AG04450 (cell line): ENCODE results near the gene TMEM52. TPM values are rescaled to one million over a fixed set of nuclear protein-coding genes. Genes with fewer than 3 reads are reported as not detected.

Experiments used
- CTCF ChIA-PET: fragments of 300-600, 350-600 bp; formaldehyde crosslinking; extraction: SDS; loops from one replicate; lab custom pipeline; 2022; ENCODE audit warnings: antibody characterized with exemption, inconsistent platforms; lab: Charles Lee
- POLR2A ChIA-PET: fragments of 350-600 bp; formaldehyde crosslinking; extraction: SDS; loops from one replicate; lab custom pipeline; 2021; ENCODE audit warnings: antibody characterized with exemption, inconsistent platforms; lab: Yijun Ruan, JAX
- DNase-seq: peaks from one replicate; pipeline ENCODE4 v3.0.0-alpha.2; 2011; ENCODE audit warnings: low read depth, low spot score
- H3K27ac ChIP-seq: one replicate; pipeline ENCODE4 v1.5.1; 2012; ENCODE audit warnings: low read depth, low read length, control low read depth
- H3K27me3 ChIP-seq: one replicate; pipeline ENCODE4 v1.6.0; 2012; ENCODE audit warnings: low read length; ENCODE audit not compliant: control insufficient read depth, insufficient read depth
- H3K4me3 ChIP-seq: 2 replicates; pipeline ENCODE4 v1.5.1; 2011; ENCODE audit warnings: mild to moderate bottlenecking, low read depth, low read length, control low read depth
- H3K9me3 ChIP-seq: 2 replicates; pipeline ENCODE4 v1.5.1; 2012; ENCODE audit warnings: low read length; ENCODE audit not compliant: control insufficient read depth, insufficient read depth
- CTCF ChIP-seq: IDR thresholded peaks from 2 replicates; pipeline ENCODE4 v1.5.1; 2011; ENCODE audit warnings: low read depth, low read length, control low read depth, inconsistent platforms
- polyA plus RNA-seq: library from polyadenylated mRNA; depleted of rRNA; stranded (reverse); fragments of >200 nt; gene quantifications from 2 replicates; pipeline ENCODE4 v1.2.3, GENCODE V29; 2011

The TMEM52 gene
- polyA plus RNA-seq, 1 experiment, result 0.30 TPM

GRCh38 chr1:1954015-1954414 lies 34.9 kb upstream of the TMEM52 start:
- CTCF ChIA-PET, result no interaction called here
- peaks cover 19% of the 10 kb centered on the region for H3K27me3 ChIP-seq
- no peak overlapping the region for H3K4me3 ChIP-seq

GRCh38 chr1:1950940-1951339 lies 31.9 kb upstream of the TMEM52 start:
- CTCF ChIA-PET, result no interaction called here
- Histone ChIP-seq H3K4me3 (no peak overlapping the region), H3K27ac (no peak overlapping the region), H3K27me3 (peaks cover 13% of the 10 kb centered on the region), H3K9me3 (peaks cover 5% of the 10 kb centered on the region)
- POLR2A ChIA-PET, result no interaction called here
- no peak for TF ChIP-seq CTCF
- no peak for DNase-seq

More at GRCh38 chr1:1954015-1954414, 34.9 kb upstream of the TMEM52 start:
- H3K27ac ChIP-seq, result no peak overlapping the region
- TF ChIP-seq CTCF, result no peak
- no peak for DNase-seq
- peaks cover 5% of the 10 kb centered on the region for H3K9me3 ChIP-seq
- POLR2A ChIA-PET, result no interaction called here

DNA sequence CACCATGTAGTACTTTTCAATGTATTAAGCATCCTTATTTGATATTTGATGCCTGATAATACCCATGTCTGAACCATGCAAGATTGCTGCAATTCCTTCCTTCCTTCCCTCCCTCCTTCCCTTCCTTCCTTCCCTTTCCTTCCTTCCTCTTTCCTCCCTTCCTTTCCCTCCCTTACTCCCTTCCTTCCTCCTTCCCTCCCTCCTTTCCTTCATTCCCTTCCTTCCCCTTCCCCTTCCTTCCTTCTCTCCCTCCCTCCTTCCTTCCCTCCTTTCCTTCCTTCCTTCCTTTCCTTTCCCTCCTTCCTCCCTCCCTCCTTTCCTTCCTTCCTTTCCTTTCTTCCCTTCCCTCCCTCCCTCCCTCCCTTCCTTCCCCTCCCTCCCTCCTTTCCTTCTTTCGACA lies 29.7 kb upstream of the TMEM52 start:
- CTCF ChIA-PET, result interaction anchor here (1.0 kb wide), 1 partner anchor 96 kb away, joined by 5 read pairs; no protein-coding TSS in a partner anchor
- TF ChIP-seq CTCF, result no peak
- Histone ChIP-seq H3K27ac (no peak overlapping the region), H3K27me3 (peaks cover 15% of the 10 kb centered on the region), H3K4me3 (no peak overlapping the region), H3K9me3 (no peaks in the 10 kb centered on the region; the same call in 1 of the 2 replicates)
- no peak for DNase-seq
- POLR2A ChIA-PET, result no interaction called here

GRCh38 chr1:1947493-1947892 lies 28.4 kb upstream of the TMEM52 start:
- Histone ChIP-seq H3K9me3 (no peaks in the 10 kb centered on the region; the same call in none of the 2 replicates), H3K4me3 (no peak overlapping the region), H3K27ac (no peak overlapping the region), H3K27me3 (peaks cover 16% of the 10 kb centered on the region)
- no peak for TF ChIP-seq CTCF
- CTCF ChIA-PET, result interaction anchor here (1.0 kb wide), 1 partner anchor 42 kb away, joined by 3 read pairs; no protein-coding TSS in a partner anchor
- POLR2A ChIA-PET, result no interaction called here
- DNase-seq, result no peak

DNA sequence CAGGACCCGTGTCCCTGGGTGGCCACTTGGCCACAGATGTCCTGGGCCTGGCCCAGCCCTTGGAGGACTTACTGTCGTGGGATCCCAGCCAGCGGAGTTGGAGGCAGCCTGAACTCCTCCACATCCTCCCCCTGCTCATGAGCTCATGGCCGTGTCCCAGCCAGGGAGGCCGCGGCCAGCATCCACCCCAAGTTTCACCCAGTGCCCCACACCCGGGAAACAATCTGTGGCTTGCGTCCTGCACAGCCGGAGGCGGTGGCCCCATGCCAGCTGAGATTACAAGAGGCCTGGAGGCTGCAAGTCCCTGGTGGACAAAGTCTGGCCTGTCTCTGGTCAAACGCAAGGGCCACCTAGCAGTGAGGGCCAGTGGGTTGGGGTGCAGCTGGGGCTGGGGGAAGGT lies 27.5 kb upstream of the TMEM52 start:
- ChIA-PET POLR2A (no interaction called here), CTCF (interaction anchor here (3.0 kb wide), 1 partner anchor 98 kb away, joined by 13 read pairs; no protein-coding TSS in a partner anchor)
- TF ChIP-seq CTCF, result no peak
- Histone ChIP-seq H3K4me3 (no peak overlapping the region), H3K27me3 (peaks cover 17% of the 10 kb centered on the region), H3K9me3 (no peaks in the 10 kb centered on the region; the same call in none of the 2 replicates), H3K27ac (no peak overlapping the region)
- no peak for DNase-seq
